ENCODE data around the gene MAFF.
A peak's percentile ranks its signal among the peaks of the same experiment; 100 is the strongest.

The MAFF gene

GRCh38 chr22:38203855-38204514 lies 2.2 kb downstream of the MAFF start:
- DNase-seq (ENCODE audit: low read depth in 2 of 2) = no peak

- DNase-seq (ENCODE audit: low read depth in 2 of 2) = no peak
These were observed 3.0 kb downstream of the MAFF start for GRCh38 chr22:38204784-38205183.

- no peak for DNase-seq (ENCODE audit: low read depth in 2 of 2)
These were observed 3.7 kb downstream of the MAFF start for GRCh38 chr22:38205261-38206128.

- no peak for DNase-seq (ENCODE audit: low read depth in 2 of 2)
These were observed 6.2 kb downstream of the MAFF start for GRCh38 chr22:38207898-38208432.

GRCh38 chr22:38208551-38208968 lies 6.8 kb downstream of the MAFF start:
- DNase-seq (ENCODE audit: low read depth in 2 of 2) = no peak

- no peak for DNase-seq (ENCODE audit: low read depth in 2 of 2)
These were observed 9.8 kb downstream of the MAFF start for GRCh38 chr22:38211556-38211955.

GRCh38 chr22:38212442-38212841 lies 10.6 kb downstream of the MAFF start:
- no peak for DNase-seq (ENCODE audit: low read depth in 2 of 2)

GRCh38 chr22:38213319-38213989 lies 11.7 kb downstream of the MAFF start:
- no peak for DNase-seq (ENCODE audit: low read depth in 2 of 2)

GRCh38 chr22:38213990-38214301 lies 12.2 kb downstream of the MAFF start:
- no peak for DNase-seq (ENCODE audit: low read depth in 2 of 2)

- peak in 1 of 2 donors; percentile 39 for DNase-seq (ENCODE audit: low read depth in 2 of 2)
These were observed 12.7 kb downstream of the MAFF start for GRCh38 chr22:38214302-38215056.

GRCh38 chr22:38215156-38216038 lies 13.6 kb downstream of the MAFF start:
- DNase-seq (ENCODE audit: low read depth in 2 of 2) = no peak

- no peak for DNase-seq (ENCODE audit: low read depth in 2 of 2)
These were observed 17.1 kb downstream of the MAFF start for GRCh38 chr22:38218661-38219622.

- no peak for DNase-seq (ENCODE audit: low read depth in 2 of 2)
These were observed 17.8 kb downstream of the MAFF start for GRCh38 chr22:38219632-38220031.

- DNase-seq (ENCODE audit: low read depth in 2 of 2) = no peak
These were observed 18.4 kb downstream of the MAFF start for GRCh38 chr22:38220163-38220562.

GRCh38 chr22:38220653-38221386 lies 19.0 kb downstream of the MAFF start:
- no peak for DNase-seq (ENCODE audit: low read depth in 2 of 2)

- DNase-seq (ENCODE audit: low read depth in 2 of 2) = no peak
These were observed 19.6 kb downstream of the MAFF start for GRCh38 chr22:38221407-38221806.

GRCh38 chr22:38221908-38222796 lies 20.4 kb downstream of the MAFF start:
- no peak for DNase-seq (ENCODE audit: low read depth in 2 of 2)

GRCh38 chr22:38222797-38223119 lies 21.0 kb downstream of the MAFF start:
- DNase-seq (ENCODE audit: low read depth in 2 of 2) = no peak
